Small intestine (tissue), 7 donors: ENCODE results near the gene ADAMTS6. TPM values are rescaled to one million over a fixed set of nuclear protein-coding genes. Genes with fewer than 3 reads are reported as not detected.
"Not testable (repeated sequence)": the region's sequence is repeated elsewhere in the genome, so short reads cannot be mapped to it uniquely, and the experiment has no call there.

Experiments
- DNase-seq, 2 donors: peaks; one replicate each; pipeline versions ENCODE4 v3.0.0 to v3.0.0-alpha.2; 2013
- FAIRE-seq: peaks from 2 replicates; lab custom pipeline; 2012; peaks lifted over from hg19 to GRCh38; lab: Jason Lieb, UNC
- H3K27ac ChIP-seq, 3 donors: one replicate each; pipeline ENCODE4 v1.5.1; 2013; ENCODE audit warnings: low read length in 2 of 3, mild to moderate bottlenecking in 2 of 3, control low read depth in 1 of 3, inconsistent platforms in 1 of 3, low read depth in 1 of 3, moderate library complexity in 1 of 3
- H3K27me3 ChIP-seq, 3 donors: one replicate each; pipeline ENCODE4 v1.6.1; 2013; ENCODE audit warnings: low read length in 3 of 3, inconsistent platforms in 1 of 3; ENCODE audit not compliant: control insufficient read depth in 3 of 3, insufficient read depth in 3 of 3
- H3K36me3 ChIP-seq, 3 donors: one replicate each; pipeline ENCODE4 v1.6.1; 2013; ENCODE audit warnings: low read length in 3 of 3, inconsistent platforms in 1 of 3, low read depth in 1 of 3, mild to moderate bottlenecking in 1 of 3, moderate library complexity in 1 of 3; ENCODE audit not compliant: control insufficient read depth in 3 of 3, insufficient read depth in 2 of 3
- H3K4me1 ChIP-seq, 3 donors: one replicate each; pipeline ENCODE4 v1.6.1; 2013; ENCODE audit warnings: low read length in 2 of 3, inconsistent platforms in 1 of 3, low read depth in 1 of 3, mild to moderate bottlenecking in 1 of 3, moderate library complexity in 1 of 3; ENCODE audit not compliant: control insufficient read depth in 3 of 3, insufficient read depth in 2 of 3
- H3K4me3 ChIP-seq, 3 donors: one replicate each; pipeline ENCODE4 v1.5.1; 2013; ENCODE audit warnings: low read length in 3 of 3, control low read depth in 1 of 3, inconsistent platforms in 1 of 3, low read depth in 1 of 3, mild to moderate bottlenecking in 1 of 3, moderate library complexity in 1 of 3
- H3K9me3 ChIP-seq, 2 donors: one replicate each; pipeline ENCODE4 v1.6.1; 2013; ENCODE audit warnings: low read depth in 1 of 2, low read length in 1 of 2; ENCODE audit not compliant: control insufficient read depth in 2 of 2, insufficient read depth in 1 of 2
- WGBS, 3 donors: extraction: QIAGEN DNeasy Blood & Tissue Kit; methylation state at CpG; one replicate each; pipeline ENCODE4 v1.1.7; 2013; 5-methylcytosine and 5-hydroxymethylcytosine counted together
- polyA plus RNA-seq, 4 donors: library from polyadenylated mRNA; stranded (reverse) in 3 of 4; unstranded in 1 of 4; fragments of 200-250 nt in 3 of 4; fragments of 120-200 nt in 1 of 4; gene quantifications; one replicate each; pipeline versions ENCODE4 v1.2.1 to v1.2.3, GENCODE V29; 2013
- donor health status: healthy with polysubstance abuse.
- donor health status: control.
- donor health status: control.
- donor health status: Bipolar disorder and iron deficiency.
- donor health status: healthy.

ADAMTS6 gene
- polyA plus RNA-seq, 4 donors, result 0.28 to 1.5 TPM; not detected in 2

DNA sequence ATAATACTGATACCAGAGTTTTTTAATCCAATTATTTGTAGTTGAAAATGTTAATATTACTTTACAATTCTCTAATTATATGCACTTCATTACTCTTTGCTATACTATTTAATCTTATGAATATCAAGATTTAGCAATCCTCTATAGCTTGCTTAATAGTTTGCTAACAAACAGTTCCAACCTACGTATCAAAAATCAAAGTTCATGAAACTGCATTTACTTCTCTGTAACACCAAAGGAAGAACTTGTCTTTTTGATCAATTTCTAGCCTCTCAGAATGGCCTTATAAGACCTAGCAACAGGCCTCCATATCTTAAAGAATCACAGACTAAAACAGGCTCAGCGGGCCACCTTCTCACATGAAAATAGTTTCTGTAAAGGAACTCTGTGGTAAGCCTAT lies 68.9 kb downstream of the ADAMTS6 start:
- H3K27me3 ChIP-seq, result no peaks in the 10 kb centered on the region
- no peak overlapping the region for H3K27ac ChIP-seq
- no peaks in the 10 kb centered on the region for H3K36me3 ChIP-seq
- WGBS, 3 donors, result 82 to 90% (median 86%) methylated on average over 2 of the region's 2 CpGs
- peaks cover 0 to 3% of the 10 kb centered on the region in 2 donors for H3K9me3 ChIP-seq
- H3K4me3 ChIP-seq, result no peak overlapping the region
- H3K4me1 ChIP-seq, result no peaks in the 10 kb centered on the region
- no peak for FAIRE-seq
- DNase-seq, result no peak

DNA sequence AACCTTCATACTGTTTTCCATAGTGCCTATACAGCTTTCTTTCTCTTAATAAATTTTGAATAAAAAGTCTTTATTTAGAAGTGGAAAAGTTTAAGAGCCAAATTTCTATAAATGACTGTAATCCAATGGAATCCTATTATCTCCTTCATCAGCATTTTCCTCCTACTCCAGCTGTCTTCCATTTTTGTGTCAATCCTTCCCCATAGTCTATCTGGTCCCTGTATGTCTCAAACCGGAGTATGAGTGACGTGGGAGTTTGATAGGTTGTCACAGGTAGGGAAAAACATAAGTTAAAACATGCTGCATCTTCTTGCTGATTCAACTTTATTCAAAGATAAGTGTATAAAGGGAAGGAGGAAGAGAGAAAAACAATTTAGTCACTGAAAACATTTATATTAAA lies 70.4 kb downstream of the ADAMTS6 start:
- 89 to 98% (median 91%) methylated on average over 2 of the region's 2 CpGs for WGBS, 3 donors

DNA sequence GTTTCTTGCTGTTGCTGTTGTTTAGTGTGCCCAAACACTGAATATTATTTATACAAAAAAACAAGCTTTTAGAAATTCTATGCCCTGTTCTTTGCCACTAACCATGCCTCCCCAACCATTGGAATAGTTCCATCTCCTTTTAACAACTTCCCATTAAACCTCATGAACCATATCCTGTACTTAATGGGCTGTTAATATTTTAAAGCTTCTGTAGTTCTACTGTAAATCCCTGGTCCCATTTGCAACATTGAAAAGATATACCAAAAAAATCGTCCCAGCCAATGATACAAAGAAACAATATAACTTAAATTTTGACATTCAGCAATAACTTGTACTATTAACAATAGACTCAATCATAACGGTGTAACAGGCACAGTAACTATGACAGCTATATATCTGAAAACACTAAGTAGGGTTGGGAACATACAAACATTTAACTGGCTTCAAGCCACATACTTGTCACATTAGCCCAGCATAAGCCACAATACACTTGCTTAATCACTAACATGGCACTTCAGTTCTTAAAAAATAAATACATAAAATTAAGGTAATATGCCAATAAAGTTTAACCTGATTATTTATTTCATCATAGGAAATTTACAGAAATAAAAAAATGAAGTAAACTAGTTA lies 86.1 kb downstream of the ADAMTS6 start:
- DNase-seq (no peak), FAIRE-seq (no peak)
- H3K27ac ChIP-seq, result no peak overlapping the region
- H3K4me3 ChIP-seq, result no peak overlapping the region
- H3K27me3 ChIP-seq, result no peaks in the 10 kb centered on the region
- no peaks in the 10 kb centered on the region for H3K9me3 ChIP-seq
- H3K4me1 ChIP-seq, result no peaks in the 10 kb centered on the region
- WGBS, 3 donors, result 62 to 73% (median 67%) methylated on average over 2 of the region's 2 CpGs
- H3K36me3 ChIP-seq, result no peaks in the 10 kb centered on the region

More for the DNA sequence above, 70.4 kb downstream of the ADAMTS6 start:
- FAIRE-seq (no peak), DNase-seq (no peak)
- H3K9me3 ChIP-seq, result peaks cover 0 to 3% of the 10 kb centered on the region in 2 donors
- H3K27ac ChIP-seq, result no peak overlapping the region
- H3K4me3 ChIP-seq, result no peak overlapping the region
- H3K4me1 ChIP-seq, result no peaks in the 10 kb centered on the region
- H3K27me3 ChIP-seq, result no peaks in the 10 kb centered on the region
- no peaks in the 10 kb centered on the region for H3K36me3 ChIP-seq

DNA sequence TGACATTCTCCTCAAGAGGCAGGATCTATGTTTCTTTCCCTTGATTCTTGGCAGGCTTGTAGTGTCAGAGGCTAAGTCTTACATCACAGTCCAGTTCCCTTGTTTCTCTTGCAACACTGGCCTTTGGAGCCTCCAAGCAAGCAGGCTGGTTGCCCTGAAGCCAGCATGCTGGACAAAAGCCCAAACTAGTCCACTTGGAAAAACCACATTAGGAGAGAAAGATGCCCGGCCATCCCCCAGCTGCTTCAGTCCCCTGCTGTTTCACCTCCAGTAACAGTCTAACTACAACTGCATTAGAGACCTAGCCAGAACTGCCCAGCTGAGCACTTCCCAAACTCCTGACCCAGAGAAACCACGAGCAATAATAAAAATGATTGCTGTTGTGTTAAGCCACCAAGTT lies 87.6 kb downstream of the ADAMTS6 start:
- FAIRE-seq (no peak), DNase-seq (peak in 1 of 2 donors; percentile 2)
- Histone ChIP-seq H3K27me3 (no peaks in the 10 kb centered on the region), H3K36me3 (no peaks in the 10 kb centered on the region), H3K4me3 (no peak overlapping the region), H3K27ac (no peak overlapping the region), H3K9me3 (no peaks in the 10 kb centered on the region), H3K4me1 (no peaks in the 10 kb centered on the region)
- WGBS, 3 donors, result 50 to 61% (median 60%) methylated on average over 2 of the region's 2 CpGs

DNA sequence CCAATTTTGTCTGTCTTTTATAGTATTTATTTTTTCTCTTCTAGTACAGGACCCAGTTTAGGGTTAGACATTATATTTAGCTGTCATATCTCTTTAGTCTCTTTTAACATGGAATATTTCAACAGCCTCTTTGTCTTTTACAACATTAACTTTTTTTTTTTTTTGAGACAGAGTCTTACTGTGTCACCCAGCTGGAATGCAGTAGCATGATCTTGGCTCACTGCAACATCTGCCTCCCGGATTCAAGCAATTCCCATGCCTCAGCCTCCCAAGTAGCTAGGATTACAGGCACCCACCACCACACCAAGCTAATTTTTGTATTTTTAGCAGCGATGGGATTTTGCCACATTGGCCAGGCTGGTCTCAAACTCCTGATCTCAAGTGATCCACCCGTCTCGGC lies 90.1 kb downstream of the ADAMTS6 start:
- Histone ChIP-seq H3K27ac (no peak overlapping the region), H3K27me3 (no peaks in the 10 kb centered on the region), H3K4me1 (no peaks in the 10 kb centered on the region), H3K36me3 (no peaks in the 10 kb centered on the region), H3K4me3 (no peak overlapping the region), H3K9me3 (no peaks in the 10 kb centered on the region)
- no peak for FAIRE-seq
- 83 to 92% (median 91%) methylated on average over 4 of the region's 4 CpGs for WGBS, 3 donors
- DNase-seq, result no peak

DNA sequence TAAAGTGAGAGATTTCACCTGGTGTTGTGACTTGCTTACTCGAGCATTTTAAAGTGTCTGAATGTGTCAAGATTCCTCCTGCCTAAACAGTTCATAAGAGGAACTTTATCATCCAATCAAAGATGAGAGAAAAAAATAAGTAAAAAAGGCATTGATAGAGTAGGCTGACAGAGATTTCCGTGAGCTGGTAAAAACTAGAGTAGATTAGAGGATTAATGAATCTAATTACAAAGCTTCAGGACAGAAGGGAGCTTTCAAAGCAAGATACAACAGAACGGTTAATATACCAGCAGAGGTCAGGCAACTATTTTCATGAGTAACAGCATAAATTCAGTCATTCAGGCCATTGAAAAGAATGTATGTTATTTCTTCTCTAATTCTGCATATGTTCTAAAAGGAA lies 91.5 kb downstream of the ADAMTS6 start:
- no peak for DNase-seq
- FAIRE-seq, result no peak
- Histone ChIP-seq H3K27ac (no peak overlapping the region), H3K36me3 (no peaks in the 10 kb centered on the region), H3K27me3 (no peaks in the 10 kb centered on the region), H3K4me3 (no peak overlapping the region), H3K4me1 (no peaks in the 10 kb centered on the region), H3K9me3 (no peaks in the 10 kb centered on the region)
- 69 to 81% (median 80%) methylated on average over 3 of the region's 3 CpGs for WGBS, 3 donors

DNA sequence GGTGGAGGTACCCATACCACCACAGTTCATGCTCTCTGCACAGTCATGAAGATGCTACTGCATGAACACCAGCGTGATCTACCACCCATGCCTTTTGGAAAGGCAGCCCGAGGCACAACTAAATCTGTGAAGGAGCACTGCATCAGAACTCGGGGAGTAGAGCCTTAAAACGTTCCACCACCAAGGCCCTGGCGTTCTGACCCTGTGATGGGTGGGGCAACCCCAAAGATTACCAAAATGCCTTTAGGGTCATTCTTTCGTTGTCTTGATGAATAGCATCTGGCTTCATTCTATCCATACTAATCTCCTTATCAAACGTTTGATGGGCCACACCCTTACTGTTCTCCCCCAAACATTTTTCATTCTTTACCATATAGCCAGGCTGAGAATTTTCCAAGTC lies 97.9 kb downstream of the ADAMTS6 start:
- no peaks in the 10 kb centered on the region for H3K36me3 ChIP-seq
- H3K9me3 ChIP-seq, result no peaks in the 10 kb centered on the region
- no peaks in the 10 kb centered on the region for H3K4me1 ChIP-seq
- H3K27ac ChIP-seq, result no peak overlapping the region
- FAIRE-seq (no peak), DNase-seq (no peak)
- no peaks in the 10 kb centered on the region for H3K27me3 ChIP-seq
- 75 to 86% (median 81%) methylated on average over 7 of the region's 7 CpGs for WGBS, 3 donors
- H3K4me3 ChIP-seq, result no peak overlapping the region

DNA sequence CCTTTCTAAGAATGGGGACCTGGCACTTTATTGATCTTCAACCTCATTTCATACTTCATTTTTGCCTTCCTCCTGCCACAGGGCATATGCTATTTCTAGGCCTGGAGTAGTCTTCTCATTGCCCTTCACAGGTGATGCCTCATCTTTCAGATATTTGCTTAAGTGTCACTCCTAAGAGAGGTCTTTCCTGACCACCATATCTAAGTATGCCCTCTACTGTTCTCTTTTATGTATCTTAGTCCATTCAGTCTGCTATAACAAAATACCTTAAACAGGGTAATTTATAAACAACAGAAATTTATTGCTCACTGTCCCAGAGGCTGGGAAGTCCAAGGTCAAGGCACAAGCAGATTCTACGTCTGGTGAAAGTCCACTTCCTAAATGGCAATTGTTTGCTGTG lies 99.1 kb downstream of the ADAMTS6 start:
- Histone ChIP-seq H3K4me3 (no peak overlapping the region), H3K4me1 (no peaks in the 10 kb centered on the region), H3K27ac (no peak overlapping the region), H3K9me3 (no peaks in the 10 kb centered on the region), H3K36me3 (no peaks in the 10 kb centered on the region), H3K27me3 (no peaks in the 10 kb centered on the region)
- DNase-seq (no peak), FAIRE-seq (no peak)
- 45 to 68% (median 56%) methylated on average over 1 of the region's 1 CpG for WGBS, 3 donors

DNA sequence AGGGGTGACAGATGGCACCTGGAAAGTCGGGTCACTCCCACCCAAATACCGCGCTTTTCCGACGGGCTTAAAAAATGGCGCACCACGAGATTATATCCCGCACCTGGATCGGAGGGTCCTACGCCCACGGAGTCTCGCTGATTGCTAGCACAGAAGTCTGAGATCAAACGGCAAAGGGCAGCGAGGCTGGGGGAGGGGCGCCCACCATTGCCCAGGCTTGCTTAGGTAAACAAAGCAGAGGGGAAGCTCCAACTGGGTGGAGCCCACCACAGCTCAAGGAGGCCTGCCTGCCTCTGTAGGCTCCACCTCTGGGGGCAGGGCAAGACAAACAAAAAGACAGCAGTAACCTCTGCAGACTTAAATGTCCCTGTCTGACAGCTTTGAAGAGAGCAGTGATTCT lies 111.2 kb downstream of the ADAMTS6 start:
- H3K27ac ChIP-seq, DNase-seq, H3K36me3 ChIP-seq, H3K27me3 ChIP-seq, H3K4me3 ChIP-seq, H3K9me3 ChIP-seq, FAIRE-seq, H3K4me1 ChIP-seq: not testable (repeated sequence)
- 93 to 96% (median 95%) methylated on average over 15 of the region's 15 CpGs for WGBS, 3 donors
